ENCODE measurements around the gene DCAKD. TPM values are rescaled to one million over a fixed set of nuclear protein-coding genes. Genes with fewer than 3 reads are reported as not detected.

DCAKD gene
- total and polyA plus RNA-seq, 8 donors, result 20.5 to 50.8 (median 44.9) TPM

DNA sequence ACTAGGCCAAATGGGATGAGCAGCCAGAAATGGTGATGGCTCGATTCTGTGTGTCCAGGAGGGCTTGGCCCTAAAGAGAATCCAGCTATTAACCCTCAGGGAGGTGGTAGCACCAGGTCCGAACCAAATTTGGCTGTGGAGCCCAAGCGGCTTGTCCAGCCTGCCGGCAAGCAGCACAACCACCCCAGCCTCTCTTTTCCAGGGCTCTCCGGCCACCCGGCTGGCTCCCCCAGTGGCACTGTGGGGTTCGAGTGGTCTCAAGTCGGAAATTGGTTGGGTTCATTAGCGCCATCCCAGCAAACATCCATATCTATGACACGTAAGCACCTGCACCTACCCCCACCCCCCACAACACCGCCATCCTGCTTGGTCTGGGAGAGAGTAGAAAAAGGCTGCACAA lies 45.5 kb upstream of the DCAKD start:
- H3K36me3 ChIP-seq, result peaks cover 5 to 99% of the 10 kb centered on the region in 2 donors

DNA sequence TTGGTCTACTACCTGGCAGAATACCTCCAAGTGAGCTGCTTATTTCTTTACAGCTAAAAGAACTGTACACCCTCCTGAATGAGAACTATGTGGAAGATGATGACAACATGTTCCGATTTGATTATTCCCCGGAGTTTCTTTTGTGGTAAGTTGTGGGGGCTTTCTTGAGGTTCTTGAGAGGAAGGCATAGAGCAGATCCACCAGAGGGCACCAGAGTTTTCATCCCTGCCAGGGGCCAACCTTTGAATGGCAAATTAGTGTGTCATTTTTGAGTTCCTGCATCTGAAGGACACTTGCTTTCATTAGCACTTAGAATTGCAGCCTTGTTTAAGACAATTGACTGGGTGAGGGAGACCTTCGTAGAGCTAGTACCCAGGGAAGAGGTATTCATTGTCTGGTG lies 44.7 kb upstream of the DCAKD start:
- TF ChIP-seq, protein P1, sequence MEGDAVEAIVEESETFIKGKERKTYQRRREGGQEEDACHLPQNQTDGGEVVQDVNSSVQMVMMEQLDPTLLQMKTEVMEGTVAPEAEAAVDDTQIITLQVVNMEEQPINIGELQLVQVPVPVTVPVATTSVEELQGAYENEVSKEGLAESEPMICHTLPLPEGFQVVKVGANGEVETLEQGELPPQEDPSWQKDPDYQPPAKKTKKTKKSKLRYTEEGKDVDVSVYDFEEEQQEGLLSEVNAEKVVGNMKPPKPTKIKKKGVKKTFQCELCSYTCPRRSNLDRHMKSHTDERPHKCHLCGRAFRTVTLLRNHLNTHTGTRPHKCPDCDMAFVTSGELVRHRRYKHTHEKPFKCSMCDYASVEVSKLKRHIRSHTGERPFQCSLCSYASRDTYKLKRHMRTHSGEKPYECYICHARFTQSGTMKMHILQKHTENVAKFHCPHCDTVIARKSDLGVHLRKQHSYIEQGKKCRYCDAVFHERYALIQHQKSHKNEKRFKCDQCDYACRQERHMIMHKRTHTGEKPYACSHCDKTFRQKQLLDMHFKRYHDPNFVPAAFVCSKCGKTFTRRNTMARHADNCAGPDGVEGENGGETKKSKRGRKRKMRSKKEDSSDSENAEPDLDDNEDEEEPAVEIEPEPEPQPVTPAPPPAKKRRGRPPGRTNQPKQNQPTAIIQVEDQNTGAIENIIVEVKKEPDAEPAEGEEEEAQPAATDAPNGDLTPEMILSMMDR (IDR thresholded peaks at IDR 0.05), result peak; percentile 13 to 21
- intact Hi-C loops (cut with DNase I), result no loop called here
- H3K36me3 ChIP-seq, result peaks cover 3 to 99% of the 10 kb centered on the region in 2 donors

More for the DNA sequence above, 45.5 kb upstream of the DCAKD start:
- H3K9me3 ChIP-seq, result no peaks in the 10 kb centered on the region
- H3K27ac ChIP-seq, result no peak overlapping the region
- ATAC-seq (no peak), DNase-seq (peak in 1 of 4 donors; percentile 61)
- peaks cover 14 to 20% of the 10 kb centered on the region in 2 donors for H3K4me1 ChIP-seq
- TF ChIP-seq, protein P1 (IDR thresholded peaks at IDR 0.05), result no peak
- intact Hi-C loops (cut with DNase I), result no loop called here
- no peaks in the 10 kb centered on the region for H3K27me3 ChIP-seq
- H3K4me3 ChIP-seq, result no peak overlapping the region

DNA sequence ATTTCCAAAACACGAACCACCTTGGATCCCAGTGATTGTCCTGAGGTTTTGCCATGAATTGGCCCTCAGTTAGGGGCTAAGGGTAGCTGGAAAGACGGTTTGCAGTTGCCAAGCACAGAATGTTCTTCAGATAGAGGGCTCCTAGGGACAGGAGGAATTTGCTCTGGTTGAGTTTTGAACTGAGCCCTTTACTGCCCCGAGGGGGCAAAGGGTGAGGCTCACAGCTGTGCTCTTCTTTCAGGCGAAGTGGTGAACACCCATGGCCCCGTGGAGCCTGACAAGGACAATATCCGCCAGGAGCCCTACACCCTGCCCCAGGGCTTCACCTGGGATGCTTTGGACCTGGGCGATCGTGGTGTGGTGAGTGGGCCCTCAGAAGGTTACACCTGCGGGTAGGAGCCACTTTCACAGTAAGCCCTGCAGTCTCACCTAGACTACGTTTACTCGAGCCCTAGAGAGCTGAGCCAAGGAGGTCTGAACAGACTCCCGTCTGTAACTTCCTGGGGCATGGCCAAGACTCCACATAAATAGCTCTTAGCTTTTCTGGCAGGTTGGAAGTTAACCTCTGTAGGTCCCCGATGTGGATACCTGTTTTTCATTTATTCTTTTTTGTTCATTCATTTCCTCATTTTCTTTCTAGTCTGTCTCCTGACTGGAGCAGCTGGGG lies 42.1 kb upstream of the DCAKD start:
- H3K4me3 ChIP-seq, result no peak overlapping the region
- H3K36me3 ChIP-seq, result peaks cover 3 to 99% of the 10 kb centered on the region in 2 donors
- DNase-seq (no peak), ATAC-seq (peak; percentile 67)
- peak overlapping the region; percentile 72 to 83 for H3K27ac ChIP-seq
- intact Hi-C loops (cut with DNase I), result no loop called here
- no peaks in the 10 kb centered on the region for H3K27me3 ChIP-seq
- TF ChIP-seq, protein P1 (IDR thresholded peaks at IDR 0.05), result no peak
- H3K4me1 ChIP-seq, result peaks cover 10 to 14% of the 10 kb centered on the region in 2 donors
- H3K9me3 ChIP-seq, result no peaks in the 10 kb centered on the region

More for the DNA sequence above, 44.7 kb upstream of the DCAKD start:
- H3K4me1 ChIP-seq, result peaks cover 14 to 20% of the 10 kb centered on the region in 2 donors
- DNase-seq (no peak), ATAC-seq (no peak)
- H3K27ac ChIP-seq, result no peak overlapping the region
- no peak overlapping the region for H3K4me3 ChIP-seq
- no peaks in the 10 kb centered on the region for H3K9me3 ChIP-seq
- no peaks in the 10 kb centered on the region for H3K27me3 ChIP-seq

DNA sequence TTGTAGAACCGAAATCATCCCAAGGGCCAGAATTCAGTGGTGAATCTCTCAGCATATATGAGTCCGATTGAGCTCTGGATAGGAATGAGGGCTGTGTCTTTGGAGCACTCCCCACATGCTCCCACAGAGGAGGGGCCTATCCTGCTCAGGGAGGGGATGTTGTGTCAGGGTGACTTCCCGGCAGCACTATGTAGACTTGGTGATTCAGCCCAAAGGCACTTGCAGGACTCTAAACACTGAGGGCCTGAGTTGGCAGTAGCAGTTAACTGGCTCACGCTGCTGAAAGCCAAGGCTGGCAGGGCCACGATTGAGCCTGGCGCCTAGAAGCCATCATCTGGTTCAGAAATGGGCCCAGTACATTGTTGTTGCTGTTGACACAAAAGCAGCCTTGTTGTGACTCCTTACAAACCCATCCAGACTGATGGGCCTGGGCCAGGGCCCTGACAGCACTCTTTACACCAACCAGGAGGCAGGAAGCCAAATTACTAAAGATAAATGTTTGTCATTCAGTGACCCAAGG lies 41.5 kb upstream of the DCAKD start:
- Histone ChIP-seq H3K27me3 (no peaks in the 10 kb centered on the region), H3K4me3 (no peak overlapping the region), H3K4me1 (peaks cover 10 to 12% of the 10 kb centered on the region in 2 donors), H3K9me3 (no peaks in the 10 kb centered on the region), H3K27ac (peak overlapping the region; percentile 72 to 83), H3K36me3 (peaks cover 3 to 99% of the 10 kb centered on the region in 2 donors)
- ATAC-seq (peak; percentile 97), DNase-seq (peak in 1 of 4 donors; percentile 85)
- TF ChIP-seq, protein P1 (IDR thresholded peaks at IDR 0.05), result no peak
- intact Hi-C loops (cut with DNase I), result no loop called here

DNA sequence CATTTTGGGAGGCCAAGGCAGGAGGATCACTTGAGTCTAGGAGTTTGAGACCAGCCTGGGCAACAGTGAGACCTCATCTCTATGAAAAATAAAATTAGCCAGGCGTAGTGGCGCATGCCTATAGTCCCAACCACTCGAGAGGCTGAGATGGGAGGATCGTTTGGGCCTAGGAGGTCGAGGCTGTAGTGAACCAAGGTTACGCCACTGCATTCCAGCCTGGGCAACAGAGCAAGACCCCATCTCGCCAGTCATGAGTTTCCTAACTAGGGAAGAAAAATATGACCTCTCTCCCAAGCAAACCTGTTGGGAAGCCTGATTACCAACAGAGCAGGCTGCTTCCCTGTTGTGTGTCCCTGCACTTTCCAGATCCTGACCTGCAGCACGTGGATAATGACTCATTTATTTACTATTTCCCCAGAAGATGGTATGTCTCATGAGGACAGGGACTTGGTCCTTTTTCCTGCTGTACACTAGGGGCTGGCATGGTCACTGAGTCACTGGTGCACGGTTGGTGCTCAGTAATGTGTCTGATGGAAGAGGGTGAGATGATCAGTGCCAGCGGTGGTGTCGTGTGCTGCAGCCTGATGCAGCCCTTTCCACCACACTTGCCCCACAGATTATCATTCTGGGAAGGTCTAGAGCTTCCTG lies 40.5 kb upstream of the DCAKD start:
- DNase-seq (no peak), ATAC-seq (no peak)
- no peaks in the 10 kb centered on the region for H3K9me3 ChIP-seq
- intact Hi-C loops (cut with DNase I), result no loop called here
- H3K4me1 ChIP-seq, result peaks cover 10 to 12% of the 10 kb centered on the region in 2 donors
- H3K36me3 ChIP-seq, result peaks cover 0 to 99% of the 10 kb centered on the region in 2 donors
- no peaks in the 10 kb centered on the region for H3K27me3 ChIP-seq
- TF ChIP-seq, protein P1 (IDR thresholded peaks at IDR 0.05), result no peak
- H3K27ac ChIP-seq, result peak overlapping the region; percentile 72 to 83
- H3K4me3 ChIP-seq, result no peak overlapping the region
